Hepatocyte (in vitro differentiated cells): ENCODE measurements around the gene PTH2R.

Source experiments
- EZH2 ChIP-seq: fragments of 200-600 bp; sonication (generic); IDR thresholded peaks from 2 replicates; pipeline ENCODE4 v1.6.1; 2016; ENCODE audit warnings: antibody characterized with exemption, mild to moderate bottlenecking, borderline replicate concordance
- EZH2phosphoT487 ChIP-seq: fragments of 200-600 bp; sonication (generic); IDR thresholded peaks from one replicate; pipeline ENCODE4 v1.6.1; 2018; ENCODE audit warnings: antibody characterized with exemption, mild to moderate bottlenecking, low read depth, moderate library complexity; ENCODE audit not compliant: unreplicated experiment, severe bottlenecking
- TF ChIP-seq, protein P1 (sequence below): fragments of 200-600 bp; sonication (generic); IDR thresholded peaks from 2 replicates; pipeline ENCODE4 v1.5.1; 2016; ENCODE audit warnings: antibody characterized with exemption, mild to moderate bottlenecking; ENCODE audit not compliant: poor library complexity

DNA sequence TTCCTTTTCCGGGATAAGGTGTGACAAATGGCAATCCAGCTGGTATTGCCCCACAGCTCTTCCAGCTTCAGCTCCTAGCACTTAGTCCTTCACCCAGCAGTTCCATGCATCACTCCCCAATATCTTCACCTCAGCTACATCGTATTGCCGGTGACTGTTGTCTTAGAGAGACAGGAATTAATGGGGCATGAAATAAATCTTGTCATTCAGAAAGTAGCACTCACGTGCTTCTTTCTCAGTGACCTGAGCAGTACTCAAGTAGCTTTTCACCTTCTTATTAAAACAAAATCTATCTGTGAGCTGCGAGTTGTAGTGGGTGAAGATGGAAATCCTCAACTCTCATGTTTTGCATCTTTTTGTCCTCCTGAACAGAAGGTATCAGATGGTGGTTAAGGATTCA lies 72.8 kb downstream of the PTH2R start:
- TF ChIP-seq, protein P1, sequence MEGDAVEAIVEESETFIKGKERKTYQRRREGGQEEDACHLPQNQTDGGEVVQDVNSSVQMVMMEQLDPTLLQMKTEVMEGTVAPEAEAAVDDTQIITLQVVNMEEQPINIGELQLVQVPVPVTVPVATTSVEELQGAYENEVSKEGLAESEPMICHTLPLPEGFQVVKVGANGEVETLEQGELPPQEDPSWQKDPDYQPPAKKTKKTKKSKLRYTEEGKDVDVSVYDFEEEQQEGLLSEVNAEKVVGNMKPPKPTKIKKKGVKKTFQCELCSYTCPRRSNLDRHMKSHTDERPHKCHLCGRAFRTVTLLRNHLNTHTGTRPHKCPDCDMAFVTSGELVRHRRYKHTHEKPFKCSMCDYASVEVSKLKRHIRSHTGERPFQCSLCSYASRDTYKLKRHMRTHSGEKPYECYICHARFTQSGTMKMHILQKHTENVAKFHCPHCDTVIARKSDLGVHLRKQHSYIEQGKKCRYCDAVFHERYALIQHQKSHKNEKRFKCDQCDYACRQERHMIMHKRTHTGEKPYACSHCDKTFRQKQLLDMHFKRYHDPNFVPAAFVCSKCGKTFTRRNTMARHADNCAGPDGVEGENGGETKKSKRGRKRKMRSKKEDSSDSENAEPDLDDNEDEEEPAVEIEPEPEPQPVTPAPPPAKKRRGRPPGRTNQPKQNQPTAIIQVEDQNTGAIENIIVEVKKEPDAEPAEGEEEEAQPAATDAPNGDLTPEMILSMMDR = no peak
- no peak for TF ChIP-seq EZH2
- TF ChIP-seq EZH2phosphoT487 = no peak
